GM18909 (cell line): ENCODE measurements around the gene GATAD2A.
A peak's percentile ranks its signal among the peaks of the same experiment; 100 is the strongest.

ENCODE experiments used
- ATAC-seq: cut with Tn5 transposase; IDR thresholded peaks from one replicate; pipeline ENCODE4 v1.9.1; 2021; ENCODE audit warnings: mild to moderate bottlenecking; ENCODE audit not compliant: unreplicated experiment, poor library complexity

GATAD2A gene

GRCh38 chr19:19420570-19421298 lies 15.3 kb downstream of the GATAD2A start:
- ATAC-seq = peak; percentile 50

GRCh38 chr19:19421299-19421696 lies 15.8 kb downstream of the GATAD2A start:
- no peak for ATAC-seq

GRCh38 chr19:19422156-19422555 lies 16.7 kb downstream of the GATAD2A start:
- no peak for ATAC-seq

GRCh38 chr19:19423322-19423721 lies 17.8 kb downstream of the GATAD2A start:
- ATAC-seq = no peak

GRCh38 chr19:19425170-19425875 lies 19.8 kb downstream of the GATAD2A start:
- no peak for ATAC-seq

- ATAC-seq = no peak
Measured at GRCh38 chr19:19426216-19426615, 20.7 kb downstream of the GATAD2A start.

- ATAC-seq = no peak
Measured at GRCh38 chr19:19426799-19427198, 21.3 kb downstream of the GATAD2A start.

GRCh38 chr19:19427302-19427701 lies 21.8 kb downstream of the GATAD2A start:
- ATAC-seq = no peak

- no peak for ATAC-seq
Measured at GRCh38 chr19:19427944-19428343, 22.5 kb downstream of the GATAD2A start.

GRCh38 chr19:19428746-19429145 lies 23.3 kb downstream of the GATAD2A start:
- ATAC-seq = no peak

- no peak for ATAC-seq
Measured at GRCh38 chr19:19429361-19429760, 23.9 kb downstream of the GATAD2A start.

GRCh38 chr19:19432732-19433131 lies 27.3 kb downstream of the GATAD2A start:
- ATAC-seq = no peak

GRCh38 chr19:19433666-19434213 lies 28.3 kb downstream of the GATAD2A start:
- ATAC-seq = no peak

GRCh38 chr19:19434483-19435045 lies 29.1 kb downstream of the GATAD2A start:
- ATAC-seq = no peak

- ATAC-seq = no peak
Measured at GRCh38 chr19:19436137-19436691, 30.7 kb downstream of the GATAD2A start.

- no peak for ATAC-seq
Measured at GRCh38 chr19:19438366-19439175, 33.1 kb downstream of the GATAD2A start.

- ATAC-seq = no peak
Measured at GRCh38 chr19:19439176-19439482, 33.7 kb downstream of the GATAD2A start.

GRCh38 chr19:19443283-19443682 lies 37.8 kb downstream of the GATAD2A start:
- ATAC-seq = no peak

- ATAC-seq = no peak
Measured at GRCh38 chr19:19443902-19444680, 38.6 kb downstream of the GATAD2A start.
